SK-N-MC (cell line): ENCODE data around the gene SEMA5A.

Source experiments
- FOXP2 ChIP-seq: optimal IDR thresholded peaks from 2 replicates; pipeline ENCODE3; 2011; ENCODE audit warnings: mild to moderate bottlenecking, moderate library complexity; ENCODE audit not compliant: insufficient read depth; ENCODE audit errors: extremely low read length, control extremely low read depth
- POLR2AphosphoS5 ChIP-seq: IDR thresholded peaks from 2 replicates; pipeline ENCODE4 v1.6.1; 2012; ENCODE audit warnings: mild to moderate bottlenecking, low read depth, low read length, borderline replicate concordance

DNA sequence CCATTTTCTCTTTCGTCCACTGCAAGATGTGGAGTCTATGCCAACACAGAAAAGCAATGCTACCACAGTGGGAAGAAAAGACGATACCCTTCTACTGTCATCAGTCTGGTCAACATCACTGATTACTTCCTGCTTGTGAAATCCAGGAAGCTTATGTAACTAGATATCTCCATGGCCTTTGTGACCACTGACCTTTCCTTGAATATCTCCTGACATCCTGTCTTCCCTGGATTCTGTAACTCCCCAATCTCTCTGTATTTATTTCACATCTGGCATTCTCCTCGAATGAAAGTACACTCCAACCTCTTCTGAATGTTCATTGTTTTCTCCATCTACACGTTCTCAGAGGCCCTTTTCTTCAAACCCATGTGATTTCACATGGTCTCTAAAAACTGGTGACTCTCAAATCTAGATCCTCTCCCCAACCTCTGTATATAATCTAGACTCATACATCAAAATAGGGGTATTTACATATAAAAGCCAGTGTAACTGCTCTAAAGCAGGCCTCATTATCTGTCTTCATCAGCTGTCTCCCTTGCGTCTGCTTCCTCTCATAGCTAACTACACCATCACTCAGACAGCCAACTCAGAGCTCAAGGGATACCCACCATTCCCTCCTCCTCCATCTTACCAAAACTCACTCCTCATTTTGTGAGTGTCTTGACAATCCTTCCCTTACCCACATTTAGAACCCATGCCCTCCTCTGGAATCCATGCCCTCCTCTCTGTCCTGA, 156.8 kb downstream of the SEMA5A start:
- no peak for TF ChIP-seq POLR2AphosphoS5
- no peak for TF ChIP-seq FOXP2
